Measurements from ENCODE around the gene UGT1A1.

Gene UGT1A1

DNA sequence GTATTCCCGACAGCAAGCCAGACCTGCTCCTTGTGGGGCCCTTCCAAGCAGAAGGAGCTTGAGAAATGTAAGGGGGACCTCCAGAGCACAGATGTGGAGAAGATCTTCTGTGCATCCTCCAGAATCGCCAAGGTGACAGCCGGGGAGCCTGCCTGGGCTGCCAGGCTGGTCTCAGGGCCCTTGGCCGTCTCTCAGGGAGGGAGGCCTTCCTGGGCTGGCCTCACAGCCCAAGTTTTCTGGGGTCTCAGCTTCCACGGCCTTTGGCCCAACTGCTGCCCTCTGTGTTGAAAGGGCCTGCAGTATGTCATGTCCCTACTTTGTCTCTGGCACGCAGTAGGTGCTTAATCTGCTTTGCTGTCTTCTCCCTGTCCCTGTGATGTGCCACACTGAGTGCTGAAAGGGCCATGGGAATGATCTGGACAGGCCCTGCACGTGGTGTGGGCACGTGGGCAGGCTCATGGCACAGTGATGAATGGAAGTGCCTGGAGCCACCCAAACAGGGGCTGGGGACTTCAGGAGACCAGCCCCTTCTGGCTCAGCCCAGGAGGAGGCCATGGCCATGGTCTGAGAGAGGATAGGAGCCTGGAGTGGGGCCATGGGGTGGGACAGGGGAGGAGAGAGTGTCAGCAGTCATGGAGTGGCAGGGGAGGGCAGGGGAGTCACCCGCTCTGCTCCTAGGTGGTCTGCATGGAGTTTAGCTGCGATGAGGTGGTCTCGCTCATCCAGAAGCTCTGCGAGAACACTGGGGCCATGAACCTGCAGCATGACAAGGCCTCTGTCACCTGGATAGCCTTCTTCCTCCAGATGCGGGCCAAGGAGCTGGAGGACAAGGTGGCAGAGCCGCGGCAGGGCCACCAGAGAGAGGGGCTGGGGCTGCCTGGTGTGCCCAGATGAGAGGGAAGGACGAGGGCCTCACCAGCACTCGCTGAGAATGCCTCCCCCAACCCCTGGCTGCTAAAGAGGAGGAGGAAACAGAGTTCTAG is 58.9 kb downstream of the UGT1A1 start:
- no peak for DNase-seq

- no peak for DNase-seq
Observed at GRCh38 chr2:233819884-233820773, 60.1 kb downstream of the UGT1A1 start.

- no peak for DNase-seq
Observed at GRCh38 chr2:233820774-233821105, 60.7 kb downstream of the UGT1A1 start.

GRCh38 chr2:233821196-233821595 is 61.1 kb downstream of the UGT1A1 start:
- no peak for DNase-seq

- no peak for DNase-seq
Observed at GRCh38 chr2:233821709-233822100, 61.6 kb downstream of the UGT1A1 start.

- no peak for DNase-seq
Observed at GRCh38 chr2:233822101-233822771, 62.2 kb downstream of the UGT1A1 start.

Measured in activated CD4-positive, alpha-beta T cell treated with anti-CD3 and anti-CD28 coated beads, Interleukin-2, Interleukin-6, amounts not matched to agents 100 ng/mL and 50 ng/mL, durations not matched to agents 16 hours and 8 hours (primary cell).